ENCODE data around the gene CWC15.
"Not testable (repeated sequence)": the region's sequence is repeated elsewhere in the genome, so short reads cannot be mapped to it uniquely, and the experiment has no call there.

Gene CWC15

GRCh38 chr11:94913718-94914394 lies 59.5 kb downstream of the CWC15 start:
- not testable (repeated sequence) for DNase-seq (ENCODE audit: low read depth)

GRCh38 chr11:94912806-94913205 lies 60.5 kb downstream of the CWC15 start:
- DNase-seq (ENCODE audit: low read depth): no peak
